GM19193 (cell line): ENCODE data around the gene FMNL2.

Source experiments
- POLR2A ChIP-seq: IDR thresholded peaks from 4 replicates; pipeline ENCODE4 v1.6.1; 2011; ENCODE audit not compliant: insufficient read depth, insufficient read length; ENCODE audit errors: extremely low read depth

FMNL2 gene

GRCh38 chr2:152618193-152618564 is 283.2 kb downstream of the FMNL2 start:
- no peak for TF ChIP-seq POLR2A

DNA sequence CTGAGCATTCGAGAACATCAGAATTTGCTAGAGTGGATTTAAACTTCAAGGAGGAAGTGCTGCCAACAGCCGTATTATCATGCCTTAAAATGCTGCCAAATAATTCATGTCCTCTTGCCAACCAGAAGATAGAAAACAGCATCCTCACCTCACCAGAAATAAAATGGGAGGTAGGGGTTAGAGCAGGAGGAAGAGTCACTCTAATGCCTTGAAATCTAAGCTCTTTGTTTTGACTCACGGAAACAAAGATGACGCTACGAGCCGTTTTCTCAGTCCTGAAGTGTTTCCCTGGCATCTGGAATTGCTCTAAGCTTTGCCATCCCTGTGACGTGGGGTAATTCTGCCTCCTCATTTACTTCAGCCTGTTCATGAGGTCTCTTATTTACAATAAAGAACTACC is 285.2 kb downstream of the FMNL2 start:
- no peak for TF ChIP-seq POLR2A

- TF ChIP-seq POLR2A = no peak
These were observed 286.0 kb downstream of the FMNL2 start for GRCh38 chr2:152620985-152621384.

- no peak for TF ChIP-seq POLR2A
These were observed 287.2 kb downstream of the FMNL2 start for GRCh38 chr2:152622219-152622618.

DNA sequence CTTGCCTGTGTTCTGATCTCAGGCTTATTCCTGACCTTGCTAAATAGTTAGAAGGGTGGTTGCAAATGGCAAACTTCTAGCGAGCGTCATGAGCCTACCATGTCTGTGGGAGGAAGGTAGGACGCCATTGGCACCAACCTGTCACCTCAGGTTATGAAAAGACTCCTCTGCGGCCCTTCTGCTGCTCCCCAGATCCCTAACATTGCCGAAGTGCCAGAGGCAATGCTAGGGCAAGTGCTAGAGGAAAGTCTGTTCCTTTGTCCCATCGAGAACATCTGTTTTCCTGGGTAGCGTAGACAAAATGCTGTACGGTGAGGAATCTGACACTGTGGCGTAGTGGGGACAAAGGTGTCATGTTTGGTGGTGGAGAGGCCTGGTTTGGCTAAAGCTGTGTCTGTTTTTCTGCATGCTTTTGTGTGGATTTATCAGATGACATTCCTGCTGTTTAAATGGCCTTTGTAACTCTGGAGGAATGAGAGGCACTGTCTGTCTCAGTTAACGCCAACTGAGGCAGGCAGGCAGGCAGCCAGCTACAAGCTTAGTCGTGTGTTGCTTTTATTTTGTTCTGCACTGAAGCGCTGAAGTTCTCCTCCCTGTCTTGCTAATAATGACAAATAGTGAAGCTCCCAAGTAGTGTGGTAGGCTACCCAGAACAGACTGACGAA is 288.2 kb downstream of the FMNL2 start:
- TF ChIP-seq POLR2A = no peak

DNA sequence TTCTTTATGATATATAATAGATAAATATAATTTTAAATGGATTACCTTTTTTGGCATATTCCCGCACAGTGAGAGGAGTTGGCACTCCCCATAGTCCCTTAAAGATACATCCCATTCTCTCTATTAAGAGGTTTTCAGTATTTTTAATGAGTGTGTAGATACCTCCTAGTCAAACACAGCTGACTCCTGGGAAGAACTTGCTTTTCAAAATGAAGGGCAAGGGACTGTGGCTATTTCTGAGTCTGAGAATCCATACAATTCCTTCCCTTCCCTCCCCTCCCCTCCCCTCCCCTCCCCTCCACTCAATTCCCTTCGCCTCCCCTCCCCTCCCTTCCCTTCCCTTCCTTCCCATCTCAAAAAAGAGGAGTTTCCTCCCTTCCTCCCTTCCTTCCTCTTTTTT is 288.8 kb downstream of the FMNL2 start:
- no peak for TF ChIP-seq POLR2A

DNA sequence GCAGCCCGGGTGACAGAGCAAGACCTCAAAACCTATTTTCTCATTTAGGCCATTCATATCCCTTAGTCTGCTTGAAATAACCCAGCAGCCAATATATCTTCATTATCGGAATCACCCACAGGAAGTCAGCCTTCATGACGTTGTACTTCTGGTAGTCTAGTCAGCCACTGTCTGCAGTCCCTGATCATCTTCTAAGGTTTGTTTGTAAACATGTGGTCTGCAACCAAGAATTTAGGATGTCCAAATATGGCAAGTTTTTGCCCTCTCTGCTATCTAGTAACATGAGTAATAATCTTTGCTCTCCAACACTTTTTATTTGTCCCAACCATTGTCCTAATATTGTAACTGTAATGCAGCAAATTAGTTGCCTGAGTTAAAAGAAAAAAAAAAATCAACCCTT is 289.8 kb downstream of the FMNL2 start:
- TF ChIP-seq POLR2A = no peak

DNA sequence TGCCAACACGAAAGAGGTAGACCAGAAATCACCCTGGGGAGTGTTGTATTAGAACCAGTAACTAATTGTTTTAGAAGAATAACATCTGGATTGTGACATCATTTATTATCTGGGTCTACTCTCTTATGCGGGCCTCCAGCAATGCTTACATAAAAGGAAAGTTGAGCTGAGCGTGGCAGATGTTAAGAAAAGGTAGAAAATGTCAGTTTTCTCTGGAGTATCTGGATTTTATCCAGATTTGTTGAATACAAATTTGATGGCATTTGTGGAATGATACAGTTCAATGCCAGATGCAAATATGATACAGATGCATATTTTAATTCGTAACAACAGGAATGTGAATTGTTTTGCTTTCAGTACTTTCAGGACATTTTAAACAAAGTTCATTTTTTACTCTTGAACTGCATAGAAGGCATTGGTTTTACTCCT is 292.0 kb downstream of the FMNL2 start:
- no peak for TF ChIP-seq POLR2A

GRCh38 chr2:152627351-152627957 is 292.5 kb downstream of the FMNL2 start:
- no peak for TF ChIP-seq POLR2A

DNA sequence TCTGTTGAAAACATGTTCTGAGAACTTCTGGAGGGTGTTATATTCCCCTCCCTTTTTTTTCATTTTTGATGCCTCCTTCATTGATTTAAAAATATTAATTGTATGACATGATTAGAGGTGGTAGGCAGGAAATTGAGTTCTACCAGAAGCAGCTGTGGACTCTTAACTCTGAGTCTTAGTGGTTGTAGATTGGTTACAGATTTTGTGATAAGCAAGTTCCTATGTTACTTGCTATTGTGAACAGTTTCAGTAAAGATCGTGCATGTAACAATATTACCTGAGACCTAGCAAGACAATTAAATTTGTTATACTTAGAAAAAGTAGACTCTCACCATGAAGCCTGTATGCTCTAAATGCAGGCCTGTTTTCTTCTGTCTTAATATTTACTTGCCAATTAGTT is 294.2 kb downstream of the FMNL2 start:
- TF ChIP-seq POLR2A = no peak

DNA sequence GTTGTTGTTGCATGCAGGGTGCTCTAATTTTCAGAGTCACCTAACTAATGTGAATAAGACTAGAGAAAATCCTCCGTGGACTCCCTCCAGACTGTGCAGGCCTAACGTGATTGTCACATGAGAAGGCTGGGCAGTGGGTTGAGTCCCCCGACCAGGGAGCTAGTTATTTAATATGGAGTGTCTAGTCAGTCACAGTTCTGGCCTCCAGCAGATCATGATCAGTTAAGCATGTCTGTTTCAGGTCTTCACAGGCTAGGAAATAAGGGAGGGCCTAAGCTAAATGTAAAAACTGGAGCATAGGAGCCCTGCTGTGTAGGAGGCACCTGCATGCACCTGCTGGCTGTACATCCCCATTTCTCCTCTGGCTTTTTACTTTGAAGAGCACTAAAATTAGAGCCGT is 295.5 kb downstream of the FMNL2 start:
- no peak for TF ChIP-seq POLR2A

- TF ChIP-seq POLR2A = no peak
These were observed 297.8 kb downstream of the FMNL2 start for GRCh38 chr2:152632736-152633135.

- TF ChIP-seq POLR2A = no peak
These were observed 300.8 kb downstream of the FMNL2 start for GRCh38 chr2:152635635-152636298.

DNA sequence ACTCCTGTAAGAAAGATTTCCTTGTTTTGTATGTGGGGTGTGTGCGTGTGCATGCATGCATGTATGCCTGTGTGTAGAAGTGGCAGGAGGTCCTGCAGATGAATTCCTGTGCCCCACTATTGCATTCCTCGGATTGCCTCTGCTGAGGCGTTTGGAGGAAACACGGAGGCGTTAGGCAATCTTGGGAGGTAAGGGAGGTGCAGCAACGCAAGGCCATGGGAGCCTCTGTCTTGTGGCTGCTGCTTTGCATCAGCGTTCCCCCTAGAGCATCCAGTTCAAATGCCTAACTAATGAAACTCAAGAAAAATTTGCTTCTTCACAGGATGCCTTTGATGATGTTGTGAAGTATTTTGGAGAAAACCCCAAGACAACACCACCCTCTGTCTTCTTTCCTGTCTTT is 302.3 kb downstream of the FMNL2 start:
- no peak for TF ChIP-seq POLR2A

- no peak for TF ChIP-seq POLR2A
These were observed 303.1 kb downstream of the FMNL2 start for GRCh38 chr2:152638056-152638455.

DNA sequence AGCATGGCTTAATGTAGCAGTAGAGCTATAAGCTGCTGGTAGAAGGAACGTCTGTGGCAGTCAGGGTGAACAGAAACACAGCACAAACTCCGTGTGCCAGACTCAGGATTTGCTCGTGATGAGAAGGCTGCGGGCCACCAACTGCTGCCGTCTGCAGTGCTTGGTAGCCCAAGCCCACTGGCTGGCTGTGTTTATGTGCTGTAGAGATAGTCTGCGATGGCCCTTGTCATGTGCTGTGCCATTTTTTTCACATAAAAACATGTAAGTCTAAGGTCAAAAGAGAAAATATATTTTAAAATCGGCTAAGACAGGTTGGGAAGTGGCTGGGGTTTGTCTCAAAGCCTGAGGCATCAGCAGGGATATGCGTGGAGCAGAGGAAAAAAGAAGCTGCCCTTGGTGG is 303.6 kb downstream of the FMNL2 start:
- no peak for TF ChIP-seq POLR2A
